KOPT-K1 (cell line): ENCODE data around the gene PEX10.
"Not testable (repeated sequence)": the region's sequence is repeated elsewhere in the genome, so short reads cannot be mapped to it uniquely, and the experiment has no call there.

Experiments used
- H3K27ac ChIP-seq: fragments of 200-600 bp; sonication (generic); 2 replicates; pipeline ENCODE4 v1.5.1; 2016; ENCODE audit warnings: antibody characterized with exemption, mild to moderate bottlenecking, low read depth, low read length; ENCODE audit not compliant: poor library complexity, severe bottlenecking
- H3K36me3 ChIP-seq: fragments of 200-600 bp; sonication (generic); 2 replicates; pipeline ENCODE4 v1.5.1; 2017; ENCODE audit warnings: antibody characterized with exemption, mild to moderate bottlenecking, low read length, moderate library complexity; ENCODE audit not compliant: insufficient read depth
- H3K9me3 ChIP-seq: fragments of 200-600 bp; sonication (generic); 2 replicates; pipeline ENCODE4 v1.5.1; 2017; ENCODE audit warnings: antibody characterized with exemption, low read length, mild to moderate bottlenecking; ENCODE audit not compliant: insufficient read depth, poor library complexity, severe bottlenecking

PEX10 gene

GRCh38 chr1:2447276-2448097 is 35.1 kb upstream of the PEX10 start:
- Histone ChIP-seq H3K36me3 (no peaks in the 10 kb centered on the region), H3K27ac (no peak overlapping the region), H3K9me3 (no peaks in the 10 kb centered on the region)

GRCh38 chr1:2446861-2447260 is 34.5 kb upstream of the PEX10 start:
- Histone ChIP-seq H3K27ac (no peak overlapping the region), H3K9me3 (no peaks in the 10 kb centered on the region), H3K36me3 (no peaks in the 10 kb centered on the region)

- H3K9me3 ChIP-seq, result no peaks in the 10 kb centered on the region
- H3K27ac ChIP-seq, result no peak overlapping the region
- no peaks in the 10 kb centered on the region for H3K36me3 ChIP-seq
Observed at GRCh38 chr1:2446394-2446793, 34.0 kb upstream of the PEX10 start.

GRCh38 chr1:2445823-2446215 is 33.5 kb upstream of the PEX10 start:
- Histone ChIP-seq H3K36me3 (no peaks in the 10 kb centered on the region), H3K27ac (no peak overlapping the region), H3K9me3 (no peaks in the 10 kb centered on the region)

- H3K9me3 ChIP-seq, result no peaks in the 10 kb centered on the region
- no peak overlapping the region for H3K27ac ChIP-seq
- H3K36me3 ChIP-seq, result no peaks in the 10 kb centered on the region
Observed at GRCh38 chr1:2445162-2445822, 32.9 kb upstream of the PEX10 start.

- Histone ChIP-seq H3K9me3 (no peaks in the 10 kb centered on the region), H3K36me3 (no peaks in the 10 kb centered on the region), H3K27ac (no peak overlapping the region)
Observed at GRCh38 chr1:2444138-2444591, 31.8 kb upstream of the PEX10 start.

- Histone ChIP-seq H3K9me3 (no peaks in the 10 kb centered on the region), H3K36me3 (no peaks in the 10 kb centered on the region), H3K27ac (no peak overlapping the region)
Observed at GRCh38 chr1:2443277-2444137, 31.1 kb upstream of the PEX10 start.

GRCh38 chr1:2442661-2443060 is 30.3 kb upstream of the PEX10 start:
- Histone ChIP-seq H3K36me3 (no peaks in the 10 kb centered on the region), H3K9me3 (no peaks in the 10 kb centered on the region), H3K27ac (no peak overlapping the region)

GRCh38 chr1:2441746-2442145 is 29.4 kb upstream of the PEX10 start:
- Histone ChIP-seq H3K9me3 (no peaks in the 10 kb centered on the region), H3K36me3 (no peaks in the 10 kb centered on the region), H3K27ac (no peak overlapping the region)

GRCh38 chr1:2440346-2440745 is 28.0 kb upstream of the PEX10 start:
- not testable (repeated sequence) for H3K27ac ChIP-seq, H3K9me3 ChIP-seq, H3K36me3 ChIP-seq

GRCh38 chr1:2439369-2439768 is 27.0 kb upstream of the PEX10 start:
- Histone ChIP-seq H3K27ac (no peak overlapping the region), H3K36me3 (no peaks in the 10 kb centered on the region), H3K9me3 (no peaks in the 10 kb centered on the region)

- H3K36me3 ChIP-seq, result no peaks in the 10 kb centered on the region
- no peak overlapping the region for H3K27ac ChIP-seq
- no peaks in the 10 kb centered on the region for H3K9me3 ChIP-seq
Observed at GRCh38 chr1:2438641-2439040, 26.3 kb upstream of the PEX10 start.

GRCh38 chr1:2438038-2438437 is 25.7 kb upstream of the PEX10 start:
- no peak overlapping the region for H3K27ac ChIP-seq
- no peaks in the 10 kb centered on the region for H3K36me3 ChIP-seq
- H3K9me3 ChIP-seq, result no peaks in the 10 kb centered on the region

- no peaks in the 10 kb centered on the region for H3K9me3 ChIP-seq
- H3K27ac ChIP-seq, result no peak overlapping the region
- no peaks in the 10 kb centered on the region for H3K36me3 ChIP-seq
Observed at GRCh38 chr1:2437617-2438016, 25.3 kb upstream of the PEX10 start.

GRCh38 chr1:2436876-2437275 is 24.5 kb upstream of the PEX10 start:
- Histone ChIP-seq H3K36me3 (no peaks in the 10 kb centered on the region), H3K9me3 (no peaks in the 10 kb centered on the region), H3K27ac (no peak overlapping the region)
